Activated B cell treated with CpG ODN at 0.5 μM for 24 hours (primary cell): ENCODE measurements around the gene KCNAB2. TPM values are rescaled to one million over a fixed set of nuclear protein-coding genes. Genes with fewer than 3 reads are reported as not detected.

ENCODE experiments used
- ATAC-seq: fragments of 200-7000 bp; cut with Tn5 transposase; one replicate; pipeline ENCODE4 v1.10.0; 2021; ENCODE audit warnings: low read depth, mild to moderate bottlenecking, moderate library complexity
- CTCF ChIA-PET: fragments of 350-600 bp; sonication (Branson Sonifier 250); formaldehyde crosslinking; loops from one replicate; lab custom pipeline; 2021; ENCODE audit warnings: antibody characterized with exemption; lab: Charles Lee
- POLR2A ChIA-PET: fragments of 350-600 bp; sonication (Branson Sonifier 250); formaldehyde crosslinking; loops from one replicate; lab custom pipeline; 2021; ENCODE audit warnings: antibody characterized with exemption; lab: Charles Lee
- DNase-seq: peaks from one replicate; pipeline ENCODE4 v3.0.0; 2022
- H3K27ac Mint-ChIP-seq: one replicate; pipeline ENCODE4 v1.8.0; 2020; ENCODE audit warnings: mixed read lengths
- H3K27me3 Mint-ChIP-seq: one replicate; pipeline ENCODE4 v1.8.0; 2021; ENCODE audit warnings: mixed read lengths
- H3K36me3 Mint-ChIP-seq: one replicate; pipeline ENCODE4 v1.8.0; 2021; ENCODE audit warnings: low read depth, mixed read lengths
- H3K4me1 Mint-ChIP-seq: one replicate; pipeline ENCODE4 v1.8.0; 2021; ENCODE audit warnings: mixed read lengths
- H3K4me3 Mint-ChIP-seq: one replicate; pipeline ENCODE4 v1.8.0; 2020; ENCODE audit warnings: mild to moderate bottlenecking, mixed read lengths
- H3K9me3 Mint-ChIP-seq: one replicate; pipeline ENCODE4 v1.8.0; 2020; ENCODE audit warnings: mixed read lengths
- intact Hi-C: fragments of 100-400 bp; cut with micrococcal nuclease; formaldehyde crosslinking; loops from one replicate; pipeline ENCODE4 v1.15.1; 2024
- total RNA-seq: library from RNA; stranded (reverse); gene quantifications from 2 replicates; pipeline ENCODE4 v1.2.3, GENCODE V29; 2022
- TF ChIP-seq, protein P1 (sequence below): fragments of 200-600 bp; IDR thresholded peaks from one replicate; pipeline ENCODE4 v1.8.0; 2022; ENCODE audit warnings: antibody characterized with exemption, mild to moderate bottlenecking

Gene KCNAB2
- total RNA-seq, 1 donor from 2014 or later, result 121 TPM

DNA sequence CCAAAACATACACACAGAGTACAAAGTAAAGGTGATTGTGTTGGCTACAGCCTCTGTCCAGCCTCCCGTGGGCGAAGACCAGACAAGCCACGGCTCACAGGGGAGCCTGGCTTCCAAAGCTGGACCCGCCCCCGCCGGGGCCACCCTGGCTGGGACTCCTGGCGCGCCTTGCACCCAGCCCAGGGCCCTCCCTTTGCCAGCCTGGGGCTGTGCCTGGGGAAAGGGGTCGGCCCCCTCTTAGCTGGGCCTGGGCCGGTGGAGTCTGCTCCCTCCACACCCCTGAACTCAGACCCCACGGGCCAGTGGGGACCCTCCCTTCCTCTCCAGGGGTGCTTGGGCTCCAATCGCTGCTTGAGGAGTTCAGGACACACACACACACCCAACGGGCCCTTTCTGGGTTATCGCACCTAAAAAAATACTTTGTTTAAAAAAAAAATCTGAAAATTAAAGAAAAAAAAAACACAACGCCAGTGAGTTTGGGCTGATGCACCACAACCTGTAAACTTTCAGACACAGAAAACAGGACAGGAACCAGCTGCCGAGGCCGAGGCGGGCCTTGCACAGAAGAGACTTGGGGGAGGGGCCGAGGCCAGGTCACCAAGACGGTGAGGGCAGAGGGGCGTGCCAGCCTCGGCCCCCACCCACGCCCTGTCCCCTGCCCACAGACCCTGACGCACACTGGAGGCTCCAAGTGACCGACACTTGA lies 56.3 kb downstream of the KCNAB2 start:
- intact Hi-C loops, result no loop called here
- no peak for ATAC-seq
- DNase-seq, result no peak
- H3K36me3 Mint-ChIP-seq, result peaks cover 17% of the 10 kb centered on the region
- H3K4me1 Mint-ChIP-seq, result no peaks in the 10 kb centered on the region
- no peak overlapping the region for H3K27ac Mint-ChIP-seq
- ChIA-PET CTCF (no interaction called here), POLR2A (interaction anchor here (0.6 kb wide), 1 partner anchor 133 kb away, joined by 3 read pairs; no protein-coding TSS in a partner anchor)
- TF ChIP-seq, protein P1, sequence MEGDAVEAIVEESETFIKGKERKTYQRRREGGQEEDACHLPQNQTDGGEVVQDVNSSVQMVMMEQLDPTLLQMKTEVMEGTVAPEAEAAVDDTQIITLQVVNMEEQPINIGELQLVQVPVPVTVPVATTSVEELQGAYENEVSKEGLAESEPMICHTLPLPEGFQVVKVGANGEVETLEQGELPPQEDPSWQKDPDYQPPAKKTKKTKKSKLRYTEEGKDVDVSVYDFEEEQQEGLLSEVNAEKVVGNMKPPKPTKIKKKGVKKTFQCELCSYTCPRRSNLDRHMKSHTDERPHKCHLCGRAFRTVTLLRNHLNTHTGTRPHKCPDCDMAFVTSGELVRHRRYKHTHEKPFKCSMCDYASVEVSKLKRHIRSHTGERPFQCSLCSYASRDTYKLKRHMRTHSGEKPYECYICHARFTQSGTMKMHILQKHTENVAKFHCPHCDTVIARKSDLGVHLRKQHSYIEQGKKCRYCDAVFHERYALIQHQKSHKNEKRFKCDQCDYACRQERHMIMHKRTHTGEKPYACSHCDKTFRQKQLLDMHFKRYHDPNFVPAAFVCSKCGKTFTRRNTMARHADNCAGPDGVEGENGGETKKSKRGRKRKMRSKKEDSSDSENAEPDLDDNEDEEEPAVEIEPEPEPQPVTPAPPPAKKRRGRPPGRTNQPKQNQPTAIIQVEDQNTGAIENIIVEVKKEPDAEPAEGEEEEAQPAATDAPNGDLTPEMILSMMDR, result no peak
- H3K4me3 Mint-ChIP-seq, result no peak overlapping the region
- H3K27me3 Mint-ChIP-seq, result peaks cover 2% of the 10 kb centered on the region
- no peaks in the 10 kb centered on the region for H3K9me3 Mint-ChIP-seq

DNA sequence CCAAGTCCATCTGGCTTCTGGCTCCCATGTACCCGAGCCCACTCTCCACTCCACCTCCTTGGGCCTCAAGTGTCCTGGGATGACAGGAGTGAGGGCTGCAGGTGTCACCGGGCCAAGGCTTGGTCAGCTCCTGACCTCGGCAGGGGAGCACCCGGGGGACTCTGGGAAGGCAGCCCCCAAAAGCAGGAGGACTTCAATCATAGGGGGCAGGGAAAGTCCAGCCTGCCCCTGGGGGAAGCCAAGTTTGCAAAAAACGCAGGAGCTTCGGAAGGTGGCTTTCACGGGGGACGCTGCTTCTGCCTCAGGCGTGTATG lies 56.8 kb downstream of the KCNAB2 start:
- CTCF ChIA-PET, result no interaction called here
- intact Hi-C loops, result no loop called here
- peaks cover 12% of the 10 kb centered on the region for H3K36me3 Mint-ChIP-seq
- no peak overlapping the region for H3K4me3 Mint-ChIP-seq
- POLR2A ChIA-PET, result interaction anchor here (0.6 kb wide), 1 partner anchor 133 kb away, joined by 3 read pairs; no protein-coding TSS in a partner anchor
- TF ChIP-seq, protein P1, result no peak
- peaks cover 2% of the 10 kb centered on the region for H3K27me3 Mint-ChIP-seq
- no peaks in the 10 kb centered on the region for H3K4me1 Mint-ChIP-seq
- no peak overlapping the region for H3K27ac Mint-ChIP-seq
- DNase-seq (no peak), ATAC-seq (no peak)
- no peaks in the 10 kb centered on the region for H3K9me3 Mint-ChIP-seq

DNA sequence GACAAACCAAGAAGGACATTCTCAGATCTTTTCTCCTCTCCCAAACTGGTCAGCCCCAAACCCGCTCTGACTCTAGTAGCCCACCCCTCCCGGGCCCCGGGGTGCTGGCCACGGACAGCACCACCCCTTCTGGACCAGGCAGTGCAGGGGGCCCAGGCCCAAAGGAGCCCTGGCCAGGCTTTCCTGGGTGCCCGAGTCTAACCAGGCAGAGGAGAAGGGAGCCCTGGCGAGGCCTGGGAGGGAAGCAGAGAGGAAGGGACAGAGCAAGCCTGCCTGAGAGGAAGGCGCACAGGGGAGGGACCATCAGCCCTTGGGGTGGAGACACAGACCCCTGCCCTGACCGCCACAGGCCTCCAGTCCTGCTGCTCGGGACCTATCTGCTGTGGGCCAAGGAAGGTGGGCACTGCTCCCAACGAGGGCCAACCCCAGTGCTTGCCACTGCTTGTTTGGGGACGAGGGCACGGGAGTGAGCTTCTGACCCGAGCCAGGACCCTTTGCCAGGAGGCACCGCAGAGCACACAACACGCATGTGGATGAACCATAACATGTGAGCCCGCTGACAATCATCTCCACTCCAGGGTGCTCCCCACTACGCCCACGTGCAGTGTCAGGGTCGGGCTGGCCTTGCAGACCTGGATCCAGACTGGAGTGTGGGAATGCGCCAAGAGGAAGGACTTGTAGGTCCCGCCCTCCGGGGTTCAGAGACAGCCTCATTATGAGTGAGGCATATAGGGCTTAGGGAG lies 57.6 kb downstream of the KCNAB2 start:
- ATAC-seq (no peak), DNase-seq (no peak)
- no peaks in the 10 kb centered on the region for H3K9me3 Mint-ChIP-seq
- intact Hi-C loops, result no loop called here
- ChIA-PET POLR2A (no interaction called here), CTCF (no interaction called here)
- H3K4me1 Mint-ChIP-seq, result no peaks in the 10 kb centered on the region
- peaks cover 4% of the 10 kb centered on the region for H3K27me3 Mint-ChIP-seq
- TF ChIP-seq, protein P1, result no peak
- no peak overlapping the region for H3K27ac Mint-ChIP-seq
- no peak overlapping the region for H3K4me3 Mint-ChIP-seq
- H3K36me3 Mint-ChIP-seq, result peaks cover 4% of the 10 kb centered on the region

DNA sequence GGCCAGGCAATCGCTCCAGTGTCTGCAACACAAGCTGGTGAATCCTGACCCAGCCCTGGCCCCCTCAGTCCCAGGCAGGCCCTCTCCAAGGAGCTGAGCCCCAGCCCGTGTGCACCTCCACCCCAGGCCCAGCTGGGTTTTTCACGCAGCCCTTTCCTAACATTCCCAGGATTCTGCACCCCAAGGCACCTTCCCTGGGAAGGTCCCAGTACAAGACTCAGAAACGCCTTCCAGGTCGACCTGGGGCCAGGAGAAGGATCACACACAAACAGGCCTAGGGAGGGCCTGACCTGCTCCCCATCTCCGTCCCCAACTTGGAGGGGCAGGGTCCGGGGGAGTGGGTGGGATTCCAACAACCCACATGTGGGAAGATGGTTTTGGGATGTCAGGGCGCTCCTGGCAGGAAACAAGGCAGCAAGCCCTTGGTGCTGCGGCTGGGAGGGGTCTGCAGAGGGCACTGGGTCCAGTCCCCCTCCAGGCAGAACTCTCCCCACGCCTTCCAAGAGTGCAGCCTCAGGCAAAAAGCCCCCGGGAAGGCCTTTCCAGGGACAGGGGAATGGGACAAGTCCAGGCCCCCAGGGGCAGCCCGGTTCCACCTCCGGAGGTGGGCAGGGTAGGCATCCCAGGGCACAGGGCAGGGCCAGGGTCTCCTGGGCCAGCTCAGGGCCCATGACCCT lies 58.3 kb downstream of the KCNAB2 start:
- intact Hi-C loops, result no loop called here

More for the DNA sequence above, 58.3 kb downstream of the KCNAB2 start:
- POLR2A ChIA-PET, result no interaction called here
- CTCF ChIA-PET, result no interaction called here
- TF ChIP-seq, protein P1, result no peak
- ATAC-seq (no peak), DNase-seq (no peak)
- Mint-ChIP-seq H3K36me3 (no peaks in the 10 kb centered on the region), H3K27ac (no peak overlapping the region), H3K4me3 (no peak overlapping the region), H3K9me3 (no peaks in the 10 kb centered on the region), H3K27me3 (peaks cover 4% of the 10 kb centered on the region), H3K4me1 (no peaks in the 10 kb centered on the region)
